ENCODE measurements around the gene COL9A1. TPM values are rescaled to one million over a fixed set of nuclear protein-coding genes. Genes with fewer than 3 reads are reported as not detected.
"Not testable (repeated sequence)": the region's sequence is repeated elsewhere in the genome, so short reads cannot be mapped to it uniquely, and the experiment has no call there.

The COL9A1 gene
- total RNA-seq, 4 donors from 2014 or later: 0.07 to 0.81 (median 0.27) TPM; not detected in 1

DNA sequence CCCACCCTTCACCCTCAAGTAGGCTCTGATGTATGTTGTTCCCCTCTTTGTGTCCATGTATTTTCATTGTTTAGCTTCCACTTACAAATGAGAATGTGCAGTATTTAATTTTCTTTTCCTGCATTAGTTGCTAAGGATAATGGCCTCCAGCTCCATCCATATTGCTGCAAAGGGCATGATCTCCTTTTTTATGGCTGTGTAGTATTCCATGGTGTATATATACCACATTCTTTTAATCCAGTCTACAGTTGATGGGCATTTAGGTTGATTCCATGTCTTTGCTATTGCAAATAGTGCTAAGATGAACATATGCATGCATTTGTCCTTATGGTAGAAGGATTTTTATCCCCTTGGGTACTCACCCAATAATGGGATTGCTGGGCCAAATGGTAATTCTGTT lies 35.9 kb upstream of the COL9A1 start:
- ATAC-seq: no peak
- TF ChIP-seq CTCF (IDR thresholded peaks at IDR 0.05) (no peak), POLR2AphosphoS5 (IDR thresholded peaks at IDR 0.05) (no peak), POLR2A (IDR thresholded peaks at IDR 0.05) (no peak)
- no peaks in the 10 kb centered on the region for H3K36me3 ChIP-seq
- no peaks in the 10 kb centered on the region for H3K4me1 ChIP-seq
- no peak overlapping the region for H3K27ac ChIP-seq
- peaks cover 7% of the 10 kb centered on the region for H3K27me3 ChIP-seq
- H3K4me3 ChIP-seq: no peak overlapping the region
- peaks cover 0 to 10% (median 0%) of the 10 kb centered on the region in 3 donors for H3K9me3 ChIP-seq

DNA sequence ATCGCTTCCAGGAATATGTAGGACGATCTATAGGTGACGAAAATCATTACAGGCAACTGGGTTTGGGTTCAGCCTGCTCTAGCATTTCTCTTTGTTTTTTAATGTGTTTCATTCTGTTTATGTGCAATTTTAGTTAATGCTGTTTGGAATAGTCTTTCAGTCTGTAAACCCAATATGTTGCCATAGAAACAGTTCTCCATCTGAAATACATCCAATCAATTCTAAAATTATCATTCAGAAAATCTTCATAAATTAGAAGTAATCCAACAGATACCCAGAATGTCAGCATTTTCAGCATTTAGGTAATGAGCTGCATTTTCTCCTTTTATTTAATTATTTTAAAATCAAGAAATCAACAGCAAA lies 34.8 kb upstream of the COL9A1 start:
- WGBS, 2 donors (ENCODE audit: low coverage in 1 of 2): 89 to 91% methylated on average over 3 of the region's 3 CpGs
- H3K27me3 ChIP-seq: peaks cover 7% of the 10 kb centered on the region
- no peak overlapping the region for H3K4me3 ChIP-seq
- no peak overlapping the region for H3K27ac ChIP-seq
- H3K36me3 ChIP-seq: no peaks in the 10 kb centered on the region
- ATAC-seq: no peak
- H3K4me1 ChIP-seq: no peaks in the 10 kb centered on the region
- TF ChIP-seq POLR2A (IDR thresholded peaks at IDR 0.05) (no peak), CTCF (IDR thresholded peaks at IDR 0.05) (no peak), POLR2AphosphoS5 (IDR thresholded peaks at IDR 0.05) (no peak), EP300 (IDR thresholded peaks at IDR 0.05) (no peak)
- H3K9me3 ChIP-seq: peaks cover 0 to 14% (median 0%) of the 10 kb centered on the region in 3 donors

GRCh38 chr6:70336996-70337742 lies 34.3 kb upstream of the COL9A1 start:
- peaks cover 7% of the 10 kb centered on the region for H3K27me3 ChIP-seq
- H3K4me1 ChIP-seq: no peaks in the 10 kb centered on the region
- no peaks in the 10 kb centered on the region for H3K36me3 ChIP-seq
- no peak for ATAC-seq
- no peak overlapping the region for H3K27ac ChIP-seq
- peaks cover 0 to 14% (median 0%) of the 10 kb centered on the region in 3 donors for H3K9me3 ChIP-seq
- 52 to 74% methylated on average over 4 to 5 of the region's 7 CpGs for WGBS, 2 donors (ENCODE audit: low coverage in 1 of 2)
- no peak overlapping the region for H3K4me3 ChIP-seq
- TF ChIP-seq POLR2AphosphoS5 (IDR thresholded peaks at IDR 0.05): no peak
- no peak for TF ChIP-seq EP300 (IDR thresholded peaks at IDR 0.05)
- no peak for TF ChIP-seq CTCF (IDR thresholded peaks at IDR 0.05)
- TF ChIP-seq POLR2A (IDR thresholded peaks at IDR 0.05): no peak

DNA sequence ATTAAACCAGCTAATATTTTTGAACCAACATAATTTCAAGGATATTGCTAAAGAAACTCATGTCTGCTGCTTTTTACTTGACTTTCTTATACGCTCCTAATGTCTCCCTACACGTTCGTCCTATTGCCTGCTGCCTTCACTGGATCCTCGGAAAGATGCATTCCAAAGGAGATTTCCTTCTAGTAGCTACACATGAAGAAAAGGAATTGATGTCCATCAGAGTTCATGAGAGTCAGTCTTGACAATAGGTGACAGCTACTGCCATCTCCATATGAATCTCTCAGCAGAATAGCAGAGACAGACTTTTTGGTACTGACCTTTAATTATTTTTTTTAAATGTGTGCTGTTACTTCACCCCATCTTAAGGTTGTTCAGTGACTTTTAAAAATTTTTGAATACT lies 24.2 kb upstream of the COL9A1 start:
- WGBS, 2 donors (ENCODE audit: low coverage in 1 of 2): 71 to 74% methylated on average over 4 of the region's 4 CpGs
- TF ChIP-seq POLR2AphosphoS5 (IDR thresholded peaks at IDR 0.05): no peak
- no peak for TF ChIP-seq POLR2A (IDR thresholded peaks at IDR 0.05)
- TF ChIP-seq CTCF (IDR thresholded peaks at IDR 0.05): no peak
- TF ChIP-seq EP300 (IDR thresholded peaks at IDR 0.05): no peak
- H3K4me1 ChIP-seq: no peaks in the 10 kb centered on the region
- no peak overlapping the region for H3K4me3 ChIP-seq
- H3K27me3 ChIP-seq: no peaks in the 10 kb centered on the region
- H3K36me3 ChIP-seq: no peaks in the 10 kb centered on the region
- H3K9me3 ChIP-seq: peaks cover 0 to 6% (median 0%) of the 10 kb centered on the region in 3 donors
- ATAC-seq: no peak
- H3K27ac ChIP-seq: no peak overlapping the region

DNA sequence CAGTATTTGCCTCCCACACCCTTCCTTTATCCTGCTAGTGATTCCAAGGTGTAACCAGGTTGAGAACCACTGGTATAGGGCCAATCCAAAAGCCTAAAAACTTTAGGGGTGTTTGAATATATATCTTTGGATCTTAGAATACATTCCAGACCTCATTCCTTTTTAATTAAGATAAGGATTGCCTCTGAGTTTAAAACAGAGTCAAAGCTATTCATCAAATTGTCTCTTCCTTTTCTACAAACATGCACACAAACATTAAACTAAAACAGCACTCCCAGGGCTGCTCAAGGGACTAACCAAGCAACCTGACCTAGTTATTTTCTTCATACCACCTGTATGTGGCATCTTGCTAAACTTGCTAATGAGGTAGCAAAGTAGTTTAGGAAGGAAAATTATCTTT lies 22.1 kb upstream of the COL9A1 start:
- Histone ChIP-seq H3K4me3 (no peak overlapping the region), H3K27me3 (no peaks in the 10 kb centered on the region), H3K27ac (no peak overlapping the region), H3K36me3 (no peaks in the 10 kb centered on the region), H3K4me1 (no peaks in the 10 kb centered on the region), H3K9me3 (no peaks in the 10 kb centered on the region)
- no peak for TF ChIP-seq EP300 (IDR thresholded peaks at IDR 0.05)
- TF ChIP-seq POLR2AphosphoS5 (IDR thresholded peaks at IDR 0.05): no peak
- no peak for TF ChIP-seq POLR2A (IDR thresholded peaks at IDR 0.05)
- TF ChIP-seq CTCF (IDR thresholded peaks at IDR 0.05): no peak
- ATAC-seq: no peak

DNA sequence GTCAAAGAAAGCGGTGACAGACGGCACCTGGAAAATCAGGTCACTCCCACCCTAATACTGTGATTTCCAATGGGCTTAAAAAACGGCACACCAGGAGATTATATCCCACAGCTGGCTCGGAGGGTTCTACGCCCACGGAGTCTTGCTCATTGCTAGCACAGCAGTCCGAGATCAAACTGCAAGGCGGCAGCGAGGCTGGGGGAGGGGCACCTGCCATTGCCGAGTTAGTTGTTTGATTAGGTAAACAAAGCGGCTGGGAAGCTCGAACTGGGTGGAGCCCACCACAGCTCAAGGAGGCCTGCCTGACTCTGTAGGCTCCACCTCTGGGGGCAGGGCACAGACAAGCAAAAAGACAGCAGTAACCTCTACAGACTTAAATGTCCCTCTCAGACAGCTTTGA lies 14.9 kb upstream of the COL9A1 start:
- H3K4me1 ChIP-seq, ATAC-seq, H3K27me3 ChIP-seq, H3K4me3 ChIP-seq, H3K9me3 ChIP-seq, H3K27ac ChIP-seq, H3K36me3 ChIP-seq: not testable (repeated sequence)
- WGBS, 2 donors (ENCODE audit: low coverage in 1 of 2): 93% methylated on average over 12 of the region's 12 CpGs; no CpG with 5 or more reads in 1 of the 2 donors
